HG02943 (cell line): ENCODE results near the gene GJB2.
A peak's percentile ranks its signal among the peaks of the same experiment; 100 is the strongest.

Source experiments
- ATAC-seq: cut with Tn5 transposase; IDR thresholded peaks from one replicate; pipeline ENCODE4 v1.9.1; 2021; ENCODE audit warnings: mild to moderate bottlenecking, low read depth, moderate library complexity; ENCODE audit not compliant: unreplicated experiment

Gene GJB2

DNA sequence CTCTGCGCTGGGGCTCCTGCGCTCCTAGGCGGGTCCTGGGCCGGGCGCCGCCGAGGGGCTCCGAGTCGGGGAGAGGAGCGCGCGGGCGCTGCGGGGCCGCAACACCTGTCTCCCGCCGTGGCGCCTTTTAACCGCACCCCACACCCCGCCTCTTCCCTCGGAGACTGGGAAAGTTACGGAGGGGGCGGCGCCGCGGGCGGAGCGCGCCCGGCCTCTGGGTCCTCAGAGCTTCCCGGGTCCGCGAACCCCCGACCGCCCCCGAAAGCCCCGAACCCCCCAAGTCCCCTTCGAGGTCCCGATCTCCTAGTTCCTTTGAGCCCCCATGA lies at the start of gene GJB2:
GJB2 (minus strand) TSS at position 103 of the 326 bp plus-strand sequence. CDS start 3,357 bp downstream, outside the sequence.
- no peak for ATAC-seq

DNA sequence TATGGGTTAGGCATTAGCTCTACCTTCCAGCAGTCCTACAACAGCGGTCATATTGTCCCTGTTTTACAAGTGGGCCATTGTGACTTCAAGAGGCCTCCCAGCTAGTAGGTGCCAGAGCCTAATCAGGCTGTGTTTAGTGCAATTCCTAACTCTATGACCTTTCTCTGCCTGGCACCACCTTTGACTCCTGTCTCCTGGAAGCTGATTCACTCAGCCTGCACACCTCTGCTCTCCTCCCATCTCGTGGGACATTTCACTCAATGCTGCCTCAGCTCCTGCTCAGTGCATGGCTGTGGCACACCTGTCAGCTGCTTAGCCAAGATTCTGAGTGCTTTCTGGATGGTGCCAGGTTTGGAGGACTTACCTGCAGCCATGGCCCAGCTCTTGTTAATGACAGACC lies 48.9 kb upstream of the GJB2 start:
- ATAC-seq: no peak

DNA sequence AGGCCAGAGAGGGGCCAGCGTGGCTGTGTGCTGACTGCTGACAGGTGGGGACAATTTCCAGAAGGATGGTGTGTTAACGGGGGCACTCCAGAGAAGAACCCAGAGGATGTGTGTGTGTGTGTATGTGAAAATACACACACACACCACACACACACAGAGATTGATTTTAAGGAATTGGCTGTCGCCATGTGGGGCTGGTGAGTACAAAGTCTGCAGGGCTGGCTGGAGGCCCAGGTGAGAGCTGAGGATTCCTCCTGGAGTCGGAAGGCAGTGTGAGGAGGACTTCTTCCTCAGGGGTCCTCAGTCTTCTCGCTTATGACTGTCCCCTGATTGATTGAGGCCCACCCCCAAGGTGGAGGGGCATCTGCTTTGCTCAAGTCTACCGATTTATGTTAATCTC lies 47.0 kb upstream of the GJB2 start:
- no peak for ATAC-seq

DNA sequence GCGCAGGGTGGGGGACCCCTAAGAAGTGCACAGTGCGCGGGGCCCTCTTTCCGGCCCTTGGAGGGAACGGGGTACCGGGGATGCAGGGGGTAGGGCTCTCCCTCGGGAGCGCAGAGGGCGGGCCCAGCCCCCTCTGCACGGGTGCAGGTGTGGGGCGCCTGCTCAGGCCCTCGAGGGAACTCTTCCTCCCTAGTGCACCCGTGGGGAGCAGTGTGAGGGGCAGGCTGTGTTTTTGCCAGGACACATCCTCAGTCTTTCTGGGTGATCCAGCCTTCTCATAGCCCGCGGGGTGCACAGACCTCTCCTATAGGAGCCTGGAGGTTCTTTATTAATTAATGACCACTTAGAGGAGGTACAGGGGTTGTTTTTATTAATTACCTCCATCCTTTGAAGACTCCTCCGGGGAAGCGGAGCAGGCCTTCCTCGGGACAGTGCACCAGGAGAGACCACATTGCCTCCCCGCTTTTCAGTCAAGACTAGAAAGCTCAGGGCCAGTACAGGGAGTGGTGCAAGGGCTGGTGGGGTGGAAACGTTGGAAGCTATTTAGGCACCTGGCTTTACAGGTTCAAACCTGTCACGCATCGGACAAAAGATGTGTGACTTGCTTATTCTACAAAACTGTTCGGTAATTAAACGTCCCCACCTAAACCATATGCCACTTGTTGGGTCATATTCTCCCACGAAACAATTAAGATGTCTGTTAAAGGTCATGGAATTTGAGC lies 40.0 kb upstream of the GJB2 start:
- no peak for ATAC-seq

DNA sequence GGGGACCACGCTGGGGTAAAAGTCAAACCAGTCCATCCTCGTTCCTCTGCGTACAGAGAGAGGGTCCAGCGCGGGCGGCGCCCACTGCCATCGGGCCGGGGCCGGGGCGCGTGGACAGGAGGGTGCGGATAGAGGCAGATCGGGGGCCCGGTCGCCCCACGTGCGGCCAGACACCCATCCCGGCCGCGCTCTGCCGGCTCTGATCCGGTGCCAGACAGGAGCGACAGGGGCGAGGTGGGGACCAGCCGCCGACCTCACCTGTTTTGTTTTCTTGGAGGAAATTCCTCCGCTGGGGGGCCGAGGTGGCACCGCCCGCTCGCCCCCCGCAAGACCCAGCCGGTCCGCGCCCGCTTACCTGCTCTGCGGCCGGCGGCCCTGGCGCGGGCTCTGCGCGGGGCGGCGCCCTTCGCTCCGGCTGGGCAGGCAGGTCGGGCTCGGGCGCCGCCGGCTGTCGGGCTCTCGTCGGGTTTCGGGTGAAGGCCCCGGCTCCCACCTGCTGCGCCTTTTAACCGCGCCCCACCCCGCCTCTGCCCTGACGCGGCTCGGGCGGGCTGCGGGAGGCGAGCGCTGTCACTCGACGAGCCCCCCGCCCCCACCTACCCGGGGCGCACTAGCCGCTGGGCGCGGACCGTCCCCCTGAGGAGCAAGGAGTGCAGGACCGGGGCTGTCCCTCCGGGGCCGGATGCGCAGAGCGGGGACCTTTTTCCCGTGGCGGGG lies 39.3 kb upstream of the GJB2 start, which contains the start of gene GJB6:
GJB6 (minus strand) TSS at position 481 of the 717 bp plus-strand sequence. CDS start 8,839 bp downstream, outside the sequence.
- no peak for ATAC-seq

DNA sequence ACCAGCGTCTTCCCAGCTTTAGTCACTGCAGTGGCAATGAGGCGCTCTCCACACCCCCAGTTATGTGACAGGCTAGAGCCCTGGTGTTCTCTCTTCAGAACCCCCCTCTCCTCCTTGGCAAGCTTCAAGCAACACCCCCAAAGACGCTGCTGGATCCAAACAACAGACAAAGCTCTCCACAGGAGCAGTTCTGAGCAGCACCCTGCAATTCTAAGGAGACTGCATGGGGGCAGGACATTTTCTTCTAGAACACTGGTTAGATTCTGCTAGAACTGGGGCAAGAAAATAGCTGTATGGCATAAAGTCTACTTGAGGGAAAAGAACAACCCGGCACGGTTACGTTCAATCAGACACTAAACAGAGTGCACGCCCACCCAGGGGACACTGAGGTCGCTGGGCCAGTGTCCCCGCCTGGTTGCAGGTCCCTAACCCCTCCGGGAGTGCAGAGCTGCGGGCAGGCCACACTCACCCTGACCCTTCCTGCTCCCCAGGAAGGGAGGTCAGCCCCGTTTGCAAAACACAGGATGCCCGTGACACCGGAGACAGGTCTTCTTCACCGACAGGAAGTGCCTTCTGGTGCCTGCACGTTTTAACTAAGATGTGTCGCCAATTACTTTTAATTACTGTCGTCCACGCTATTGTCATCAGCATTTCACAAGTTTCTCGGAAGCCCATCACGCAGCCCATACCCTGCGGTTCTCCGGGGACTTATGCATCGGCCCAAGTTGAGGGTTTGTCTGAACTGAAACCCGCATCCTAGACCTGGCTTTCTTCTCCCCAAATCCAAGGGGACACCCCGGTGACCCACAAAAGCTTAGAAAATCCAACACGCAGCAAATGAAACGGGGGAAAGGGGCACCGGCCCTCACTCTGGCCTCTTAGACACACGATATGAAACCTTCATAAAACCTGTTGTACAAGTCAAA lies 38.4 kb upstream of the GJB2 start:
- no peak for ATAC-seq

DNA sequence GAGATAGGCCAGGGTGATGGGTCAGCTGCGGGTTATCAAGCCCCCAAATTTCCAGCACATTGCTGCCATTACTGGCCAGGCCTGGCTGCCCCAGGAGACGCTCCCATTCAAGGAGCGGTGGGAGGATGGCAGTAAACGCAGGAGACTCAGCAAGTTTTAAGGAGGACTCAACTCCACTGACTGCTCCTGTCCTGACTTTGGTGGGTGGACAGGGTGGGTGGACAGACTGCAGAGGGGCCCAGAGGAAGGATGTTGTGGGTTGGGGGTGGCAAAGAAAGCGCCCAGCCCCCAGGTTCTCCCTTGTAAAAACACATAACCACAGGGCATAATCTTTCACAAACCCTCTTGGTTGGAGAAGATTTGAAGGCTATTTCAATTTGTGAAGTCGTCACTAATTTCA lies 35.0 kb upstream of the GJB2 start:
- ATAC-seq: no peak

DNA sequence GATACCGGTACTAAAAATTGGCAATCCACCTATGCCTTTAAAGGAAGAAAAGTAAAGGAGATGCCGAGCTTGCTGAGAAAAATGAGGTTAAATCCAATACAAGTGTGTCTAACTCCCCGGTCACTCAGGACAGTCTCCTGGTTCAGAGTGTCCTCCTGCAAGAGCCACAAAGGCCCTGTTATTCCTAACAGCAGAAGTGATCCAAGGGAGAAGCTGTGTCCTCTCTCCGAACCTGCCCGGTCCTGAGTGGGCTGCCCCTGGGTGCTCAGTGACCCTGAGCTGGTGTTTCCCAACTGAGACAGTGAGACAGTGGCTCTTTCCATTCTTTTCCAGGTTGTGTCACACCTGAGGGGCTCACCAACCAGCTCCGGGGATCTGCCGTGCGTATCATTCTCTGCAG lies 34.5 kb upstream of the GJB2 start:
- no peak for ATAC-seq

DNA sequence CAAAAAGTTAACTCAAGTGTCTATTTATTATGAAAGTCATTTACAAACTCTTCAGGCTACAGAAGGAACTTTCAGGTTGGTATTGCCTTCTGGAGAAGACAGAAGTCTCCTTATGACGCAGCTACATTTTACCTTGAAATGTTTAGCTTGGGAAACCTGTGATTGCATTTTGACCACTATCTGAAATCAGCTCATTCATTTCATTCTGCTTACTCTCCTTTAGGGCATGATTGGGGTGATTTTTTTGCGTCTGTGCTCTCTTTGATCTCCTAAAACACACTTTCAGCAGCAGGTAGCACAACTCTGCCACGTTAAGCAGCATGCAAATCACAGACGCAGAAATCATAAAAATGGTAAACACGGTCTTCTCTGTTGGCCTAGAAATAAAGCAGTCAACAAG lies 29.8 kb upstream of the GJB2 start:
- ATAC-seq: no peak

DNA sequence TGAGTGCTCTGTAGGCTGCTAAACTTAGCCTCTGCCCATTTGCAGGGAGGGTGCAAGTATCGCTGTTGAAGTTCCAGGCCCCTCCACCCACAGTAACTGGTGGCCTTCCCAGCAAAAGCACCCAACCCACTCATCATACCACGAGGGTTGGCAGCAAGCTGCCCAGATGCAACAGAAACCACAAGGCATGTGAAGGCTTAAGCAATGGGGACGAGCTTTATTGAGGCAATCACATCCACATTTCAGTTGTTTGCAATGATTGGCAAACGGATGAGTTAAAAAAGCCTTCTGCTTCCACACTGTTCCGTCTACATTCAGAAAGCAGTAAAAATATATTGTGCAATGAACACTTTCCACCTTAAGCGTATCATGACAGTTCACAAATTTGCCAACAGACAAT lies 29.0 kb upstream of the GJB2 start:
- no peak for ATAC-seq

DNA sequence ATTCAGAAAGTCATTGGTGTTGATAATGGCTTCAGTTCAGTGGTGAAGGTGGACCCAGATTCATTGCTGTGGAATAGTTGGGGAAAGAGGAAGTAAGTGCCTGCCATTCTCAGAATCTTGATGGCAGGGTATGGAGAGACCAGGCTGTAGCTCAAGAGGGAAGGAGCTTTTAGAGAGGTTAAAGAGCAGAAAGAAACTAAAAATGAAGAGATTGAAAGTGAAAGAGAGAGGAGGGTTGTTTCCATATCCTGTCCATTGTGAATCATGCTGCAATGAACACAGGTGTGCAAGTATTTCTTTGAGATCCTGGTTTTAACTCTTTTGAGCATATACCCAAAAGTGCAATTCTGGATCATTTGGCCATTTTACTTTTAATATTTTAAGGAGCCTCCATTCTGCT lies 26.8 kb upstream of the GJB2 start:
- ATAC-seq: peak; percentile 89

DNA sequence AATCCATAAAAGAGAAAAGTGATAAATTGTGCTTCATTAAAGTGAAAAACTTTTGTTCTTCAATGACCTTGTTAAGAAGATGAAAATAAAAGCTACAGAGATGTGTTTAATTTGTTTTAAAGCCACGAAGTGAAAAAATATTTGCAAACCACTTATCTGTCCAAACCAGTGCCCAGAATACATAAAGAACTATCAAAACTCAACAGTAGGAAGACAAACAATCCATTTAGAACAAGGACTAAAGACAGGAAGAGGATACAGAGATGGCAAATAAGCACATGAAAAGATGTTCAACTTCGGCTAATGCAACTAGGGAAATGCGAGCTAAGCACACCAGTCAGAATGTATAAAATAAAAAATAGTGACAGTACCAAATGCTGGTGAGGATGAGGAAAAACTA lies 24.4 kb upstream of the GJB2 start:
- ATAC-seq: no peak

DNA sequence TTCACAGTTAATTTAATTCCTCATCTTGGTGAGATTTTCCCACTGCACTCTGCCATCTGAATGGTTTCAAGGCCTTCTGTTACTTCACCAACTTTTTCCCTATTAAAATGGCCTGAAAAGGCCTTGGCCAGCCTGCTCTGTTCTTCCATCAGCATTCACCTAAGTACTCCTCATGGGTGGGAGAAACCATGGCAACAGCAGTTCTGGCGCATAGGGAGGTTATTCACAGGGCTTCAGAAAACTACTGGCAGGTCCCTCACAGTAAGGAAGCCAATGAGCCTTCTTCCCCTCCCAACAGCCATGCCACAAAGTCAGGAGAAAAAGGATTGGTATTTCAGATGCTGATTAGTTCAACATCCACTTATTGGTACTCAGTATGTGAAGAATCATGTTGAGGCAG lies 17.2 kb upstream of the GJB2 start:
- no peak for ATAC-seq

DNA sequence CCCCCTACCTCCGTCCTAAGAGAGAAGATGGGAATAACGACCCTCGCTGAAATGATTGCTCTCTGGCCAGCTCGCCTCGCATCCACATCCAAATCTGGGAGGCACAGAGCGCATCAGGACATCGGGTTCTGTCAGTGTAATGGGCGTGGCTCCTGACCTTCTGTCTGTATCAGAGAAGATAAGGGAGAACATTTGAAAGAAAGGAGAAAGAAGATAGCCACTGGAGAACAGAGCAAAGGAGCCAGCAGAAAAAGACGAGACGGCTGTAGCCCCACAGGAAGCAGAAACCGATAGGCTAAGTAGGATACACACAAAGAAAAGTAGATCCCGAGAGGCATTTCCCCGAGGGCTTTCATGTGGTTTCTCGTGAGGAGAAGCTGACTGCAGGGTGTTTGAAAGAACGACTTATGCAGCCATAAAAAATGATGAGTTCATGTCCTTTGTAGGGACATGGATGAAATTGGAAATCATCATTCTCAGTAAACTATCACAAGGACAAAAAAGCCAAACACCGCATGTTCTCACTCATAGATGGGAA lies 14.0 kb upstream of the GJB2 start:
- no peak for ATAC-seq

DNA sequence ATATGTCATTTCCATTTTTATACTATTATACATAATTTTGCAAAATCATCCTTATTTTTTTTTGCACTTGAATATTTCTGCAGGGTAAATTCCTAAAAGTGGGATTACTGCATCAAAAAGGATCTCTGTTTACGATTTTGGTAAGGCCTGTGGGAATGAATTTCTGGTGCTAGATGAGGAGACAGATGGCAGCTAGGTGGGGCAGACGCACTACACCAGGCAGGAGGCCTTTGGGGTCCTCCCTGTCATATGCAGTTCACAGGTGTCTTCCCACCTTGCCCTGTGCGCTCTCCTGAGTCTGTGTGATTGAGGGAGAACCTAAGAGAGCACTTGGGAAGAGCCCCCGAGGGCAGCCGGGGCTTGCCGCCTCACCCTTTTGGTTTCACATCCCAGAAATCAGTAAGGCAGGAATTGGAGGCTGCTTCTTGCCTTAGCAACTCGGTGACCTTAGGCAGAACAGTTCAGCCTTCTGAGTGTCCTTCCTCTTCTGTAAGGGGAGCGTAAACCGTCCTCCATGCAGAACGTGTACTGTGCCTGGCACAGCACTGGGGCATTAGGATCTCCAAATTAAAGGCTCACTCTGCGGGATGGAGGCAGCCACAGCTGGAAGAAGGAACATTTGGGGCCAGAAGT lies 13.4 kb upstream of the GJB2 start:
- ATAC-seq: no peak

DNA sequence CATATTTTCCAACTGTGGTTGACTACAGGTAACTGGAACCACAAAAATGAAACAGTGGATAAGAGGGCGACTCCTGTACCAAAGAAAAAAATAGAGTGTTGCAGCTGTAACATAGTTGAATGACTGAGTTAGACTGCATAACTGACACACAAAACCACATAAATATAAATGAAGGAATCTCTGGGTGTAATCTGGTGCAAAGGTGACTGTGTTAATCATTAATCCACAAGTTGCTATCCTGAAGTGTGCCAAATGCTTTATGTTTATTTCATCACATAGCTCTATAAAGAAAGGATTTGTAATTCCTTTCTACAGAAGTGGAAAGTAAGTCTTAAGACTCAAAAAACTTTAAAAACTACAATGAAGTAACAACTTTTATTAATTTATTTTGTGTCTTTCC lies 6.0 kb upstream of the GJB2 start:
- no peak for ATAC-seq

DNA sequence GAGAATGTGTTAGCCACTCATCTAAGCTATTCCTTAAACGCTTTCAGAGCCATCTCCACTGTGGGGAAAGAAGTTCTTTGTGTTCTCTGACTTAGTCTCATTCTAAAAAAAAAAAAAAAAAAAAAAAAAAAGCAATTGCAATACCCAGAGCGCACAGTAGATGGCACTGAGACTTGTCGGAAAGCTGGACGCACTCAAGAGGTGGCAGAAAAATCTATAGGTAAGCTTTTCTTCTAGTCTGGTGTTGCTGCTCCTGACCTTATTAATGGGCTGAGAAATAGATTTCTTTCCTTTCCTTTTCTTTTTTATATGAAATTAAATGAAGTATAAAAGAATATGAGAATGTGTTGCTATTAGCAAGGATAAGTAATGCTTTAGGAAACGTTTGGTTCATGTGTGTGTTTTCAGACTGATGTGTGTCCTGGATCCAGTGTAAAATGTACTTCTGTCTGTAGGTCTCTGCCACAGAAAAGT lies 4.7 kb upstream of the GJB2 start:
- no peak for ATAC-seq

DNA sequence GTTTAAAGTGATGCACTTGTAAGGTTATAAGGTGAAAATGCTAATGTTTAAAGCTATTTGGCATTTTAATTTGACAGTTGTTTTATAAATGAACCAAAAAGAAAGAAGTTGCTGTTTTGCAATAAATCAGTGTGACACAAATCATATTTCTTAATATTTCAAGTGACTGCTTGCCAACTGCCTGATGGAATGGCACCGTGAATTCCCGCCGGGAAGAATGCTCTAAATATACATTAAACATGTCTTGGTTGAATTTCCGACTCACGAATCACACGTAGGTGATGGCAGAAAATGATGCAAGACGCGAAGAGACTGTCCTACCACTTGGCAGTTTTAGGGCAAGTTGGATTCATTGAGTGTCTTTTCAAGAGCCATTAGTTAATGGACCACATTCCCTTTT lies 3.1 kb upstream of the GJB2 start:
- ATAC-seq: no peak

DNA sequence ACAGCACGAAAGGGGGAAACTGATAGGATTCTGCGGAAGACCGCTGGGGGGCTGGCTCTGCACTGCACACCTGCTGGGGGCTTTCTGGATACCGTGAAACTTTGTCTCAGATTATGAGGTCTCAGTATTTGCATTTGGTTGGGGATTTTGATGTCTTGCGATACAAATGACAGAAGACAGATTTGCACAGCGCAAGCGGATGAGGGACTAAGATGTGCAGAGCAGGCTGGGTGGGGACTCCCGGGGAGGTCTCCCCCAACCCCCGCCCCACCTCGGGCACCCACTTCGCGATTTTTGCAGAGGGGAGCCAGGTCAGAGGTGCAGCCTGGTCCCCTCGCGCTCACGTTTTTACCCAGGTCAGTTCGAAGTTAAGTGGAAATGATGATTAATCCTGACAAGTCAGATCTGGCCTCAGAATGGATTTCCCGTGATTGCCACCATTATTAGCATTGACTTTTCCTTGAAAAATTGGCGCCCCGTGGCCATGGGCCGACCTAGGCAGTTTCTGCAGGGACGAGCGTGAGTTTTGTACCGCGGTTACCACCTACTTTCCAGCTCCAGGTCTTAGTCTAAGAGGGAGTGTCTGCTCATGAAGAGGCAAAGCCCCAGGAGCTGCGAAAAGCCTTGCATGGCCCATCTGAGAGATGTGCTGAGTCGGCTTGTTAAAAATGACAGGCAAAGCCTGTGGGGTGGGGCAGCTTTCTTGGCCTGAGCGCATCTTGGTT lies 1.3 kb upstream of the GJB2 start:
- no peak for ATAC-seq
